ENCODE measurements around the gene ADRA1B. TPM values are rescaled to one million over a fixed set of nuclear protein-coding genes. Genes with fewer than 3 reads are reported as not detected.

ADRA1B gene
- total RNA-seq, 4 donors from 2014 or later = 2.9 to 9.0 (median 5.0) TPM

DNA sequence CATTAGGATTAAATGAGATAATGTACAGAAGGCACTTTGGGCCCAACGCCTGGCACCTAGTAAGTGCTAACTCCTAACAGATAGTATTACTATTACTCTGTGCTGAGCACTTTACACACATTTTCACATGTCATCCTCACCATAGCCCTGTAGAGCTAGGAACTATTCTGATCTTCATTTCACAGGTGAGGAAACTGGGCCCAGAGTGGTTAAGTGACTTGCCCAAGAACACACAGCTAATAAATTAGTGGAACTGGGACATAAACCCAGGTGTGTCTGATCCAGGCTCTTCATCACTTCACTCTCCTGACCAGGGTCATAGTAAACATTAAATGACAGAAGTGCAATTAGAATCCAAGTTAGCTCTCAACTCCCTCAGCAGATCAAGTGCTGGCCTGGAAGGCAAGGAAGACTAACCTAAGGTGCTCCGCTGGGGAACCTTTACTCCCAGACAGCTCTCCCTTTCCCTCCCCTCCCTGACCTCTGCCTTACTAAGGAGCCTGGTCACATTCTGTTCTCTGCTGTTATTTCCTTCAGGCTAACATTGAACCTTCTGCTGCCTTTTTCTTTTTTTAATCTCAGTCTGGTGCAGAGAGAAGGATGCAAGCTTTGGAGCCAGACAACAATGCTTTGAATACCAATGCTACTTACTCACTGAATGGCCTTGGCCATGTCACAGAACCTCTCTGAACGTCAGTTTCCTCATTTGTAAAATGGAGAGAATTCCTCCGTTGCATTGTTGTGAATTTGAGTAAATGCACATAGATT lies 4.1 kb upstream of the ADRA1B start:
- no peaks in the 10 kb centered on the region for H3K9me3 ChIP-seq
- peak in 2 of 3 donors; percentile 54 to 73 for TF ChIP-seq POLR2AphosphoS5 (IDR thresholded peaks at IDR 0.05)
- no peak for TF ChIP-seq POLR2A (IDR thresholded peaks at IDR 0.05)
- peaks cover 0 to 38% (median 10%) of the 10 kb centered on the region in 4 donors for H3K4me1 ChIP-seq
- H3K27ac ChIP-seq = peak overlapping the region in 3 of 4 donors; percentile 24 to 46 (median 28)
- no peak overlapping the region for H3K4me3 ChIP-seq
- DNase-seq = peak; percentile 30
- WGBS, 2 donors (ENCODE audit: low coverage in 1 of 2) = 73 to 76% methylated on average over 3 to 4 of the region's 4 CpGs
- in situ Hi-C loops (cut with MboI; ENCODE audit: low pct_ligation_motif_present in 1 of 4, low pct_unique_long_range_greater_than_20kb in 1 of 4, low sequenced_read_pairs in 3 of 4) = loop anchor here in 1 of 4 donors (10.0 kb wide), 1 partner anchor 467 kb away; no protein-coding TSS in a partner anchor
- peaks cover 12% of the 10 kb centered on the region for H3K27me3 ChIP-seq
- H3K36me3 ChIP-seq = no peaks in the 10 kb centered on the region
- intact Hi-C loops (cut with DNase I; ENCODE audit: low total_unique reads) = no loop called here

DNA sequence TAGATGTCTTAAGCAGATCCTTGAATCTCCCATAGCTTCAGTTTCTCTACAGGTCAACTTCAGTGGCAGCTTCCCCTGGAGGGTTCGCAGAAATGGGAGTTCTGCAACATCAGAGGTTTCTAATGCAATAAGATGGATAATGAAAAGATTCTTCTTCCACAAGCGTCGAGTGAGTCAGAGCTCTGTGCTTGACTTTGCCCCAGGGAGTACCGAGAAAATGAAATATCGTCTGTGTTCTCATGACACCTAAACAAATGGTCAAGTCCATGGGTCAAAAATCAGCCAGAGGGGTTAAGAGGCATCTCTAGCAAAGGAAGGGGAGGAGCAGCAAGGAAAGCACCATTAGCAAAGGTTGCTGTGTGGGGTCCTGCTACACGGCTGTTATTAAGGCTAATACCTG lies 3.2 kb upstream of the ADRA1B start:
- Histone ChIP-seq H3K9me3 (no peaks in the 10 kb centered on the region), H3K36me3 (no peaks in the 10 kb centered on the region), H3K4me1 (peaks cover 0 to 32% (median 10%) of the 10 kb centered on the region in 4 donors), H3K27ac (peak overlapping the region in 3 of 4 donors; percentile 28 to 46 (median 36)), H3K27me3 (peaks cover 17% of the 10 kb centered on the region), H3K4me3 (no peak overlapping the region)
- intact Hi-C loops (cut with DNase I; ENCODE audit: low total_unique reads) = no loop called here
- TF ChIP-seq POLR2A (IDR thresholded peaks at IDR 0.05) (no peak), POLR2AphosphoS5 (IDR thresholded peaks at IDR 0.05) (peak in 1 of 3 donors; percentile 38)
- DNase-seq = no peak
- WGBS, 2 donors (ENCODE audit: low coverage in 1 of 2) = 67 to 72% methylated on average over 6 of the region's 6 CpGs
- in situ Hi-C loops (cut with MboI; ENCODE audit: low pct_ligation_motif_present in 1 of 4, low pct_unique_long_range_greater_than_20kb in 1 of 4, low sequenced_read_pairs in 3 of 4) = loop anchor here in 1 of 4 donors (10.0 kb wide), 1 partner anchor 468 kb away; no protein-coding TSS in a partner anchor

DNA sequence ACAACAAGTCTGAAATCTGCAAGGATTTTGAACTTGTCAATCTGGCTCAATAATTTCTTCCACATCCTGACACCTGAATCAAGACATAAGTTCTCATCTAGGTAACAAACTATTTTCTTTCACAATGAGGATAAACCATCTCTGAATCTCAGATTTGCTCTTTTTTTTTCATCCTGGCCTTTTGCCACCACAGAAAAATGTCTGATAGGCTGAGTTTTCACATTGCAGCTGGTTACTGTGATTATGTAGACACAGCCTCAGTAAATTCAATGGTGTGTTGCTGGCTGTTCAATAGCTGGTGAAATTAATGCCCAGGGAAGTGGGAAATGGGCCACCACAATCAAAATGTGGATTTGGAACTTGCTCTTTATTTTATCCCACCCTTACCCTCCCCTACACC lies 2.8 kb upstream of the ADRA1B start:
- H3K36me3 ChIP-seq = no peaks in the 10 kb centered on the region
- H3K4me3 ChIP-seq = no peak overlapping the region
- H3K27ac ChIP-seq = peak overlapping the region in 1 of 4 donors; percentile 36
- H3K27me3 ChIP-seq = peaks cover 19% of the 10 kb centered on the region
- DNase-seq = no peak
- TF ChIP-seq POLR2A (IDR thresholded peaks at IDR 0.05) = no peak
- H3K4me1 ChIP-seq = peaks cover 0 to 32% (median 10%) of the 10 kb centered on the region in 4 donors
- in situ Hi-C loops (cut with MboI; ENCODE audit: low pct_ligation_motif_present in 1 of 4, low pct_unique_long_range_greater_than_20kb in 1 of 4, low sequenced_read_pairs in 3 of 4) = loop anchor here in 1 of 4 donors (10.0 kb wide), 1 partner anchor 469 kb away; no protein-coding TSS in a partner anchor
- no peaks in the 10 kb centered on the region for H3K9me3 ChIP-seq
- intact Hi-C loops (cut with DNase I; ENCODE audit: low total_unique reads) = no loop called here

DNA sequence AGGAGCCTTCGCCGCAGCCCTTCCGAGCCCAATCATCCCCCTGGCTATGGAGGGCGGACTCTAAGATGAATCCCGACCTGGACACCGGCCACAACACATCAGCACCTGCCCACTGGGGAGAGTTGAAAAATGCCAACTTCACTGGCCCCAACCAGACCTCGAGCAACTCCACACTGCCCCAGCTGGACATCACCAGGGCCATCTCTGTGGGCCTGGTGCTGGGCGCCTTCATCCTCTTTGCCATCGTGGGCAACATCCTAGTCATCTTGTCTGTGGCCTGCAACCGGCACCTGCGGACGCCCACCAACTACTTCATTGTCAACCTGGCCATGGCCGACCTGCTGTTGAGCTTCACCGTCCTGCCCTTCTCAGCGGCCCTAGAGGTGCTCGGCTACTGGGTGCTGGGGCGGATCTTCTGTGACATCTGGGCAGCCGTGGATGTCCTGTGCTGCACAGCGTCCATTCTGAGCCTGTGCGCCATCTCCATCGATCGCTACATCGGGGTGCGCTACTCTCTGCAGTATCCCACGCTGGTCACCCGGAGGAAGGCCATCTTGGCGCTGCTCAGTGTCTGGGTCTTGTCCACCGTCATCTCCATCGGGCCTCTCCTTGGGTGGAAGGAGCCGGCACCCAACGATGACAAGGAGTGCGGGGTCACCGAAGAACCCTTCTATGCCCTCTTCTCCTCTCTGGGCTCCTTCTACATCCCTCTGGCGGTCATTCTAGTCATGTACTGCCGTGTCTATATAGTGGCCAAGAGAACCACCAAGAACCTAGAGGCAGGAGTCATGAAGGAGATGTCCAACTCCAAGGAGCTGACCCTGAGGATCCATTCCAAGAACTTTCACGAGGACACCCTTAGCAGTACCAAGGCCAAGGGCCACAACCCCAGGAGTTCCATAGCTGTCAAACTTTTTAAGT lies 819 bp downstream of the ADRA1B start:
- no peak for DNase-seq
- H3K36me3 ChIP-seq = no peaks in the 10 kb centered on the region
- H3K9me3 ChIP-seq = no peaks in the 10 kb centered on the region
- intact Hi-C loops (cut with DNase I; ENCODE audit: low total_unique reads) (no loop called here), in situ Hi-C loops (cut with MboI; ENCODE audit: low pct_ligation_motif_present in 1 of 4, low pct_unique_long_range_greater_than_20kb in 1 of 4, low sequenced_read_pairs in 3 of 4) (loop anchor here in 1 of 4 donors (10.0 kb wide), 1 partner anchor 472 kb away; no protein-coding TSS in a partner anchor)
- peaks cover 19% of the 10 kb centered on the region for H3K27me3 ChIP-seq
- peak overlapping the region in 2 of 4 donors; percentile 45 to 52 for H3K4me3 ChIP-seq
- peak overlapping the region in 3 of 4 donors; percentile 5 to 24 (median 7) for H3K27ac ChIP-seq
- TF ChIP-seq EP300 (IDR thresholded peaks at IDR 0.05; ENCODE audit: low read depth) = no peak
- no peak for TF ChIP-seq POLR2A (IDR thresholded peaks at IDR 0.05)
- TF ChIP-seq, protein P1, sequence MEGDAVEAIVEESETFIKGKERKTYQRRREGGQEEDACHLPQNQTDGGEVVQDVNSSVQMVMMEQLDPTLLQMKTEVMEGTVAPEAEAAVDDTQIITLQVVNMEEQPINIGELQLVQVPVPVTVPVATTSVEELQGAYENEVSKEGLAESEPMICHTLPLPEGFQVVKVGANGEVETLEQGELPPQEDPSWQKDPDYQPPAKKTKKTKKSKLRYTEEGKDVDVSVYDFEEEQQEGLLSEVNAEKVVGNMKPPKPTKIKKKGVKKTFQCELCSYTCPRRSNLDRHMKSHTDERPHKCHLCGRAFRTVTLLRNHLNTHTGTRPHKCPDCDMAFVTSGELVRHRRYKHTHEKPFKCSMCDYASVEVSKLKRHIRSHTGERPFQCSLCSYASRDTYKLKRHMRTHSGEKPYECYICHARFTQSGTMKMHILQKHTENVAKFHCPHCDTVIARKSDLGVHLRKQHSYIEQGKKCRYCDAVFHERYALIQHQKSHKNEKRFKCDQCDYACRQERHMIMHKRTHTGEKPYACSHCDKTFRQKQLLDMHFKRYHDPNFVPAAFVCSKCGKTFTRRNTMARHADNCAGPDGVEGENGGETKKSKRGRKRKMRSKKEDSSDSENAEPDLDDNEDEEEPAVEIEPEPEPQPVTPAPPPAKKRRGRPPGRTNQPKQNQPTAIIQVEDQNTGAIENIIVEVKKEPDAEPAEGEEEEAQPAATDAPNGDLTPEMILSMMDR (IDR thresholded peaks at IDR 0.05) = no peak
- H3K4me1 ChIP-seq = peaks cover 0 to 18% (median 7%) of the 10 kb centered on the region in 4 donors
- 80 to 91% methylated on average over 5 to 31 of the region's 36 CpGs for WGBS, 2 donors (ENCODE audit: low coverage in 1 of 2)

DNA sequence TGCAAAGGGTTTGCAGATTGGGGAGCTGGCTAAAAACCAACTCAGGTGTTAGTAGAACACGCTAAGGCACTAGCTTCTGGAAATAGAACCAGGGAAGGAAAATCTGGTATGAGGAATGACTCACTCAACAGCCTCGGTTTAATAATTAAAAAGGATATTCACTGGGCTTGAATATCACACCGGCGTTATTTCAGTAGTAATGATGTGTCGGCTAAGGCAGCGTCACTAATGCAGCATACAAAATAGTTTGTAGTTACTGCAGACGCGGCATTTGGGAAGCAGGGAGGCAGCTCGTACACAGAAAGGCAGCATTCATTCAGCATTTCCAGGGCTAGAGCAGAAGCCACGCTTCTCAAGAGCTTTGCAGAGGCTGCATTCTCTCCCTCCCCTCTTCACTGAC lies 1.7 kb downstream of the ADRA1B start:
- Histone ChIP-seq H3K36me3 (no peaks in the 10 kb centered on the region), H3K9me3 (no peaks in the 10 kb centered on the region), H3K4me3 (no peak overlapping the region), H3K27me3 (peaks cover 19% of the 10 kb centered on the region), H3K27ac (no peak overlapping the region), H3K4me1 (peaks cover 0 to 10% (median 3%) of the 10 kb centered on the region in 4 donors)
- intact Hi-C loops (cut with DNase I; ENCODE audit: low total_unique reads) (no loop called here), in situ Hi-C loops (cut with MboI; ENCODE audit: low pct_ligation_motif_present in 1 of 4, low pct_unique_long_range_greater_than_20kb in 1 of 4, low sequenced_read_pairs in 3 of 4) (loop anchor here in 1 of 4 donors (10.0 kb wide), 1 partner anchor 473 kb away; no protein-coding TSS in a partner anchor)
- 19 to 41% methylated on average over 6 to 10 of the region's 10 CpGs for WGBS, 2 donors (ENCODE audit: low coverage in 1 of 2)
- DNase-seq = no peak
- no peak for TF ChIP-seq POLR2AphosphoS5 (IDR thresholded peaks at IDR 0.05)
- TF ChIP-seq, protein P1 (IDR thresholded peaks at IDR 0.05) = no peak
- no peak for TF ChIP-seq EP300 (IDR thresholded peaks at IDR 0.05; ENCODE audit: low read depth)
- TF ChIP-seq POLR2A (IDR thresholded peaks at IDR 0.05) = no peak

Measured in transverse colon (tissue), 4 donors.